ENCODE measurements around the gene PMEPA1.

The PMEPA1 gene

GRCh38 chr20:57601211-57601570 is 108.6 kb downstream of the PMEPA1 start:
- Histone ChIP-seq H3K27ac (ENCODE audit: low read depth, low read length, severe bottlenecking) (no peak overlapping the region), H3K4me3 (ENCODE audit: extremely low read depth, insufficient read depth, low read length, poor library complexity, severe bottlenecking) (no peak overlapping the region), H3K36me3 (ENCODE audit: control insufficient read depth, insufficient read depth, low read length) (no peaks in the 10 kb centered on the region), H3K4me1 (ENCODE audit: control insufficient read depth, insufficient read depth, low read length, poor library complexity, severe bottlenecking) (no peaks in the 10 kb centered on the region), H3K9me3 (ENCODE audit: control insufficient read depth, low read length) (no peaks in the 10 kb centered on the region)
- 88 to 90% methylated on average over 1 to 2 of the region's 2 CpGs for WGBS, 2 experiments (ENCODE audit: insufficient coverage in 2 of 2)

DNA sequence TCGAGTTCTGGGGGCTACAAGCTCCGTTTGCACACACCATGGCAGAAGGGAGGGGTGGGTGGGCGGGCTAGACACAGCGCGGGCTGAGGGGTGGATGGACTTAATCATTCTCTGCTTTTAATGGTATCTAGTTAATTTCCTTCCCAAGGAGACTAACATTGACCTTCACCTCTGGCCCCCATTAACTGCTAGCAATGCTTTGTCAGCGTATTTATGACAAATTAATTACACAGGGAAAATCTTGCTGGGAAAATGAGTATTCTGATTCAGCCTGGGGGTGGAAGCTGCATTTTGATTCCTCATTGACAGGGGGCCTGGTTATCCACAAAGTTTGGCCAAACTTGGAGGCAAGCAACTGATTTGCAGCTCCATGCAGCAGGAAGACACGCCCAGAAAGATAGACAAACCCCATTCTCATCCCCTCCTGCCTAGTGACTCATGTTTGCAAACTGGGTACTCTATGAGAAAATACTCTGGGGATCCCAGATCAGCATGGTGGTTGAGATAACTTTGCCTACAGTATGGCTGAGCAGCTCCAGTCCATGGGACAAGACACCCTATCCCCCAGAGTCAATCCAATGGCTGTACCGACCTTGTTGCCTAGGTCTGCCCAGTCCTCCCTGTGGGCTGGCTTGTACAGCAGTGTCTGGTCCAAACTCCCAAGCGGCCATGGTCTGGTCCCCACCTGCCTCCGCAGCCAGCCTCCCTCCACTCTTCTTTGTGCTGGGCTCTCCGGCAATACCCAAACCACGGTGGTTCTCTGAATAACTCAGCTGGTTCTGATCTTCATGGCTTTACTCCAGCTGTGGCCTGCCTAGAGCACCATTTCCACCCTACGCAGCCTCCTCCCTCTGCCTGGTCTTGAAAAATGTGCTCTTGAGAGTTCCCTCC is 109.2 kb downstream of the PMEPA1 start:
- Histone ChIP-seq H3K36me3 (ENCODE audit: control insufficient read depth, insufficient read depth, low read length) (no peaks in the 10 kb centered on the region), H3K27ac (ENCODE audit: low read depth, low read length, severe bottlenecking) (no peak overlapping the region), H3K4me1 (ENCODE audit: control insufficient read depth, insufficient read depth, low read length, poor library complexity, severe bottlenecking) (no peaks in the 10 kb centered on the region), H3K9me3 (ENCODE audit: control insufficient read depth, low read length) (no peaks in the 10 kb centered on the region), H3K4me3 (ENCODE audit: extremely low read depth, insufficient read depth, low read length, poor library complexity, severe bottlenecking) (no peak overlapping the region)
- WGBS, 2 experiments (ENCODE audit: insufficient coverage in 2 of 2), result 93 to 96% methylated on average over 6 to 7 of the region's 13 CpGs

- WGBS, 2 experiments (ENCODE audit: insufficient coverage in 2 of 2), result 82 to 91% methylated on average over 5 of the region's 5 CpGs
- H3K36me3 ChIP-seq (ENCODE audit: control insufficient read depth, insufficient read depth, low read length), result no peaks in the 10 kb centered on the region
- no peaks in the 10 kb centered on the region for H3K9me3 ChIP-seq (ENCODE audit: control insufficient read depth, low read length)
- no peaks in the 10 kb centered on the region for H3K4me1 ChIP-seq (ENCODE audit: control insufficient read depth, insufficient read depth, low read length, poor library complexity, severe bottlenecking)
- no peak overlapping the region for H3K27ac ChIP-seq (ENCODE audit: low read depth, low read length, severe bottlenecking)
- no peak overlapping the region for H3K4me3 ChIP-seq (ENCODE audit: extremely low read depth, insufficient read depth, low read length, poor library complexity, severe bottlenecking)
These were observed 111.3 kb downstream of the PMEPA1 start for GRCh38 chr20:57598491-57598890.
